ENCODE results near the gene DARS1.

Gene DARS1

DNA sequence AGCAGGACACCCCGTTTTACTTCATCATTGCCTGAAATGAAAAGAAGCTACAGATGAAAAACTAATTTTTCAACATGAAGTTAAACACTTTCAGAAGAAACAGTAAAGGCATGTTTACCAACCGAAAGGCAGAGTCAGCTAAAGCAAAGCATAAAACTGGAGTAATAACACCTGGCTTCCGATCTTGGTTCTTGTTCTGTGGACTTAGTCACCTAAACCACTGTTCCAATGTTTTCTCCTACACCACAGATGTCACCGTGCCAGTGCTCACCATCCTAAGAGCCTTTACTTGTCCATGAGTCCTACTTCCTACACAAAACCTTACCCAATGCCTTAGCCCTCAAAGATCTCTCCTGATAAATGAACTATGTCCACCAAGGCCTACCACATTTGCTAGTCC, 122.7 kb downstream of the DARS1 start:
- Histone ChIP-seq H3K27me3 (ENCODE audit: insufficient read depth, low read length, poor library complexity) (no peaks in the 10 kb centered on the region), H4K8ac (ENCODE audit: low read depth, low read length) (no peak overlapping the region), H3K23ac (ENCODE audit: low read length) (no peak overlapping the region), H3K56ac (ENCODE audit: low read length) (no peak overlapping the region), H3K79me2 (ENCODE audit: control insufficient read depth, insufficient read depth, low read length) (peaks cover 1% of the 10 kb centered on the region), H3K4me1 (ENCODE audit: control insufficient read depth, low read depth, low read length) (no peaks in the 10 kb centered on the region), H3K4me3 (ENCODE audit: low read length) (no peak overlapping the region), H3K27ac (ENCODE audit: low read depth, low read length) (no peak overlapping the region), H3K4ac (ENCODE audit: low read depth, low read length) (no peak overlapping the region), H2BK5ac (ENCODE audit: low read length) (no peak overlapping the region), H3K4me2 (ENCODE audit: low read length) (no peak overlapping the region), H3K18ac (ENCODE audit: low read length) (no peak overlapping the region), H2BK120ac (ENCODE audit: low read depth, low read length) (no peak overlapping the region), H3K36me3 (ENCODE audit: control insufficient read depth, insufficient read depth, low read length) (peaks cover 7% of the 10 kb centered on the region), H2AK5ac (ENCODE audit: low read length) (no peak overlapping the region), H3K79me1 (ENCODE audit: low read length) (peaks cover 2% of the 10 kb centered on the region), H3K9ac (ENCODE audit: low read length) (no peak overlapping the region), H4K5ac (ENCODE audit: low read length) (no peak overlapping the region), H2BK15ac (replicated peaks; ENCODE audit: low read depth) (no peak overlapping the region)
- no peak for DNase-seq
- WGBS (ENCODE audit: extremely low coverage, insufficient coverage, low lambda C conversion rate), result no CpG with 5 or more reads among the region's 4 CpGs
